H1 (cell line): Measurements from ENCODE around the gene PHF3.

Experiments used
- BRCA1 ChIP-seq: IDR thresholded peaks from 2 replicates; pipeline ENCODE4 v1.6.1; 2012; ENCODE audit warnings: low read depth, low read length, improper control_type of control experiment
- CTCF ChIP-seq, 3 experiments: IDR thresholded peaks; 1 replicate in 2 of 3; 2 replicates in 1 of 3; pipeline versions ENCODE4 v1.5.1 to v1.6.1; 2011; ENCODE audit warnings: low read length in 3 of 3, mild to moderate bottlenecking in 3 of 3, inconsistent platforms in 2 of 3, low read depth in 1 of 3, moderate library complexity in 1 of 3; ENCODE audit not compliant: insufficient read depth in 1 of 3; ENCODE audit errors: control extremely low read depth in 1 of 3
- EGR1 ChIP-seq: IDR thresholded peaks from 2 replicates; pipeline ENCODE4 v1.6.1; 2011; ENCODE audit warnings: low read depth, low read length, borderline replicate concordance
- EZH2 ChIP-seq: fragments of 200-600 bp; sonication (generic); IDR thresholded peaks from 2 replicates; pipeline ENCODE4 v1.7.1; 2012; ENCODE audit warnings: low read depth, mild to moderate bottlenecking, moderate library complexity, low read length, inconsistent platforms; ENCODE audit not compliant: severe bottlenecking
- FOSL1 ChIP-seq: IDR thresholded peaks from 2 replicates; pipeline ENCODE4 v1.6.1; 2011; ENCODE audit warnings: mild to moderate bottlenecking, low read depth, low read length, moderate library complexity; ENCODE audit not compliant: insufficient read depth
- GTF2F1 ChIP-seq: IDR thresholded peaks from 2 replicates; pipeline ENCODE4 v1.6.1; 2012; ENCODE audit warnings: low read depth, low read length, improper control_type of control experiment, borderline replicate concordance
- MAFK ChIP-seq: IDR thresholded peaks from 2 replicates; pipeline ENCODE4 v1.6.1; 2012; ENCODE audit warnings: low read depth, mild to moderate bottlenecking, improper control_type of control experiment, low read length
- NRF1 ChIP-seq: IDR thresholded peaks from 2 replicates; pipeline ENCODE4 v1.6.1; 2011; ENCODE audit warnings: mild to moderate bottlenecking, low read depth, low read length, improper control_type of control experiment
- POLR2A ChIP-seq, 2 experiments: IDR thresholded peaks; 1 replicate in 1 of 2; 2 replicates in 1 of 2; pipeline ENCODE4 v1.6.1; 2011; ENCODE audit warnings: low read depth in 2 of 2, low read length in 2 of 2, mild to moderate bottlenecking in 2 of 2; ENCODE audit errors: control extremely low read depth in 1 of 2
- POLR2AphosphoS5 ChIP-seq: IDR thresholded peaks from 2 replicates; pipeline ENCODE4 v1.6.1; 2011; ENCODE audit warnings: low read depth, low read length
- RXRA ChIP-seq: IDR thresholded peaks from 2 replicates; pipeline ENCODE4 v1.6.1; 2011; ENCODE audit warnings: low read depth, mild to moderate bottlenecking, low read length, moderate library complexity; ENCODE audit not compliant: insufficient read depth
- ZNF274 ChIP-seq: IDR thresholded peaks from 2 replicates; pipeline ENCODE4 v1.7.0; 2012; ENCODE audit warnings: low read length, borderline replicate concordance; ENCODE audit errors: extremely low read depth

DNA sequence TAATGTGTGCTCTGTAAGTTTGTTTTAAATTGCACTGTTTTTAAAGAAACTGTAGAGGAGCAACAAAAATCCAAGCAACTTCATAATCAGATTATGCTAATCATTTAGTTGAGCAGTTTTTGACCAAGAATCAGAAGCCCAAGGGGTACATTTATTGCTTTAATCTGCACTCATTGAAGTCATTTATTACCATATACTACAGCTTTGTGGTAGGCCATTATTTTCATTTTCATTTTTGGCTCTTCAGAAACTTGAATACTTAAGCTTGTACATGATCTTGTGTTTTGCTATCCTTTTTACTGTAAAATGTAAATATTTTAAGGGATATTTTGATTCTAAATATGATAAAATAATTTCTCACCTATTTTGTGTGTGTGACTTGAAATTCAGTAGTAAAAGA is 78.5 kb downstream of the PHF3 start:
- no peak for TF ChIP-seq POLR2A (IDR thresholded peaks at IDR 0.05; ENCODE audit: control extremely low read depth in 1 of 2, low read depth in 2 of 2, low read length in 2 of 2)
- TF ChIP-seq EGR1, result no peak
- TF ChIP-seq CTCF (IDR thresholded peaks at IDR 0.05; ENCODE audit: control extremely low read depth in 1 of 3, insufficient read depth in 1 of 3, low read depth in 1 of 3, low read length in 3 of 3), result no peak
- TF ChIP-seq NRF1, result no peak
- TF ChIP-seq MAFK, result no peak
- no peak for TF ChIP-seq BRCA1
- TF ChIP-seq FOSL1, result no peak
- no peak for TF ChIP-seq EZH2
- TF ChIP-seq RXRA, result no peak
- no peak for TF ChIP-seq GTF2F1
- no peak for TF ChIP-seq ZNF274
- no peak for TF ChIP-seq POLR2AphosphoS5
